GM12873 (cell line): ENCODE data around the gene ADD1.

Experiments
- CTCF ChIP-seq: IDR thresholded peaks from 2 replicates; pipeline ENCODE4 v1.5.1; 2012; ENCODE audit warnings: low read depth, mild to moderate bottlenecking, moderate library complexity, low read length, control low read depth; ENCODE audit not compliant: insufficient read depth; ENCODE audit errors: missing control alignments

Gene ADD1

GRCh38 chr4:2869659-2870058 lies 26.0 kb downstream of the ADD1 start:
- no peak for TF ChIP-seq CTCF

GRCh38 chr4:2870082-2870481 lies 26.4 kb downstream of the ADD1 start:
- no peak for TF ChIP-seq CTCF

GRCh38 chr4:2871466-2871865 lies 27.8 kb downstream of the ADD1 start:
- no peak for TF ChIP-seq CTCF

- TF ChIP-seq CTCF: no peak
Measured at GRCh38 chr4:2871911-2872310, 28.3 kb downstream of the ADD1 start.

- TF ChIP-seq CTCF: no peak
Measured at GRCh38 chr4:2873329-2873728, 29.7 kb downstream of the ADD1 start.

- TF ChIP-seq CTCF: no peak
Measured at GRCh38 chr4:2874861-2875260, 31.2 kb downstream of the ADD1 start.

GRCh38 chr4:2875556-2875955 lies 31.9 kb downstream of the ADD1 start:
- no peak for TF ChIP-seq CTCF

- TF ChIP-seq CTCF: no peak
Measured at GRCh38 chr4:2878346-2878745, 34.7 kb downstream of the ADD1 start.
